Posterior cingulate gyrus (tissue), 11 donors: ENCODE measurements around the gene B2M.

ENCODE experiments used
- DNase-seq, 10 donors: peaks; one replicate each; pipeline versions ENCODE4 v3.0.0 to v3.0.0-alpha.2; 2020 to 2021; ENCODE audit warnings: mixed read lengths in 3 of 10
- intact Hi-C: fragments of 100-400 bp; cut with DNase I; formaldehyde crosslinking; loops from one replicate; pipeline ENCODE4 v1.15.1; 2023

Gene B2M

DNA sequence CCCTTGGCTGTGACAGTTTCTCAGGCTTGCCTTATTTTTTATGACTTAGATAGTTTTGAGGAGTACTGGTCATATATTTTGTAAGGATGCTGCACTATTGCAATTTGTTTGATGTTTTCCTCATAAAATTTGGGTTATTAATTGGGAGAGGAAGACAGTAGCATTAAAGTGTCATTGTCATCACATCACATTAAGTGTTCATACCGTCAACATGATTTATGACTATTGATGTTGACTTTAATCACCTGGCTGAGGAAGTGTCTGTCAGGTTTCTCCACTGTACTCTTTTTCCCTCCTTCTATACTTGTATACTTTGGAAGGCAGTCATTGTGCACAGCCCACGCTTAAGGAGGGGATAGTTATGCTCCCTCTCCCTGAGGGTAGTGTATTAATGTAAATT lies 51.9 kb downstream of the B2M start:
- intact Hi-C loops, result no loop called here
- DNase-seq, result no peak

DNA sequence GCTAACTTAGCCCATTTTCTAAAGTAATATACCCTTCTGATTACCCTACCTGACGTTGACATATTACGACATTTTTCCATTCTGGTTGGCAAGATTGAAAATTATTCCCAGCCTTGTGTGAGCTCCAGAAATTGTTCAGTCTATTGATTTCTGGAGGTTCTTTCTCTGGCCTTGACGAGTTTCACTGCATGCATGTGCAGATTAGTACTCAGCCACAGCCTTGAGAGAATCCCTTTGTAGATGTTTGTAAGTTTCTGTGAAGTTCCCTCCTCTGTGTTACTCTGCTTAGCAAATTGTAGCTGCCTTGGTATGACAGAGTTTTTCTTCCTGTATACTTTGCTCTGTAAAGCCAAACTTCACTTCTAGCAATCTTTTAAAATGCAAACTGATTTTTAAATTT lies 52.5 kb downstream of the B2M start:
- intact Hi-C loops, result no loop called here
- no peak for DNase-seq

DNA sequence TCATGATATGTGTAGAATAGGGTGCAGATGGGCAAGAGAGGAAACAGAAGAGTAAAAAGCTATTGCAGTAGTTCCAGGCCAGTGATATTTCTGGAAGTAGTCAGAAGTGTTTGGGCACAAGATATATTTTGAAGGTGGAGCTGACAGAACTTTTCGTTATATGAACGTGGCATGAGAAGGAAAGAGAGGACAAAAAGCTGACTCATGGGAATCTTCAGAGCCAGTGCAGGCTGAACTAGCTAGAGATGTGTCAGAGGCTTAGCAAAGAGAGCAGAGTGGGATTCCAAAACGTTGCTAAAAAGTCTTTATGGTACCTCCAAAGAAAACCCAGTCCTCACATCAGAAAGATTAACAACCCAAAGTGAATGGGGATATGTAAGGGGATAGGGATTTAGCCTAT lies 53.7 kb downstream of the B2M start:
- intact Hi-C loops, result no loop called here
- no peak for DNase-seq
